IPS-11a (cell line): ENCODE measurements around the gene CGB3.
"Not testable (repeated sequence)": the region's sequence is repeated elsewhere in the genome, so short reads cannot be mapped to it uniquely, and the experiment has no call there.

Experiments used
- H3K4me3 ChIP-seq: one replicate; pipeline ENCODE4 v1.5.1; 2013; ENCODE audit warnings: low read depth, low read length, control low read depth

The CGB3 gene

GRCh38 chr19:49042666-49043065 lies 18.5 kb upstream of the CGB3 start:
- not testable (repeated sequence) for H3K4me3 ChIP-seq

GRCh38 chr19:49042177-49042576 lies 18.0 kb upstream of the CGB3 start:
- H3K4me3 ChIP-seq, result no peak overlapping the region

- H3K4me3 ChIP-seq, result not testable (repeated sequence)
These were observed 15.6 kb upstream of the CGB3 start for GRCh38 chr19:49039736-49040135.

GRCh38 chr19:49038557-49039276 lies 14.6 kb upstream of the CGB3 start:
- H3K4me3 ChIP-seq, result not testable (repeated sequence)

- H3K4me3 ChIP-seq, result not testable (repeated sequence)
These were observed 14.0 kb upstream of the CGB3 start for GRCh38 chr19:49038111-49038510.

- H3K4me3 ChIP-seq, result not testable (repeated sequence)
These were observed 12.7 kb upstream of the CGB3 start, which contains the start of gene CGB1 for GRCh38 chr19:49036815-49037214. TSS of gene CGB1 (minus strand) at chr19:49036895. CDS start at chr19:49036711, 184 bp downstream.

- not testable (repeated sequence) for H3K4me3 ChIP-seq
These were observed 7.6 kb upstream of the CGB3 start, which contains the start of gene CGB2 for GRCh38 chr19:49031642-49032301. TSS of gene CGB2 (plus strand) at chr19:49031890. CDS start at chr19:49032096, 206 bp downstream.

- H3K4me3 ChIP-seq, result not testable (repeated sequence)
These were observed 6.2 kb upstream of the CGB3 start for GRCh38 chr19:49030323-49030722.

GRCh38 chr19:49029749-49030148 lies 5.6 kb upstream of the CGB3 start:
- H3K4me3 ChIP-seq, result not testable (repeated sequence)

GRCh38 chr19:49028686-49029085 lies 4.6 kb upstream of the CGB3 start:
- H3K4me3 ChIP-seq, result not testable (repeated sequence)

- not testable (repeated sequence) for H3K4me3 ChIP-seq
These were observed 1.5 kb upstream of the CGB3 start for GRCh38 chr19:49025599-49025998.

GRCh38 chr19:49025088-49025487 lies 955 bp upstream of the CGB3 start:
- H3K4me3 ChIP-seq, result not testable (repeated sequence)

- no peak overlapping the region for H3K4me3 ChIP-seq
These were observed 2.0 kb downstream of the CGB3 start for GRCh38 chr19:49022116-49022515.

- H3K4me3 ChIP-seq, result no peak overlapping the region
These were observed 2.9 kb downstream of the CGB3 start for GRCh38 chr19:49020931-49021895.

- no peak overlapping the region for H3K4me3 ChIP-seq
These were observed 3.8 kb downstream of the CGB3 start for GRCh38 chr19:49020342-49020741.

- no peak overlapping the region for H3K4me3 ChIP-seq
These were observed 4.7 kb downstream of the CGB3 start for GRCh38 chr19:49019242-49019932.

GRCh38 chr19:49018388-49019241 lies 5.5 kb downstream of the CGB3 start:
- peak overlapping the region; percentile 17 for H3K4me3 ChIP-seq

GRCh38 chr19:49017666-49018351 lies 6.3 kb downstream of the CGB3 start:
- H3K4me3 ChIP-seq, result peak overlapping the region; percentile 20

- H3K4me3 ChIP-seq, result peak within 1 kb of the TSS; percentile 20
These were observed 7.0 kb downstream of the CGB3 start, which contains the start of gene LHB for GRCh38 chr19:49017041-49017665. TSS of gene LHB (minus strand) at chr19:49017091. CDS start at chr19:49017081, 10 bp downstream.
